K562 (cell line): ENCODE measurements around the gene RASGRP2. TPM values are rescaled to one million over a fixed set of nuclear protein-coding genes. Genes with fewer than 3 reads are reported as not detected.

Experiments
- ATAC-seq: fragments of 200-7000 bp; cut with Tn5 transposase; 3 replicates; pipeline ENCODE4 v1.9.1; 2020; ENCODE audit warnings: moderate library complexity
- BruUV-seq: library from RNA; stranded (reverse); fragments of 400-500 nt; replicated peaks from 2 replicates; lab custom pipeline; 2021; lab: Mats Ljungman, UMichigan
- CTCF ChIA-PET: fragments of 300-600 bp; formaldehyde crosslinking; extraction: SDS; loops from one replicate; lab custom pipeline; 2021; ENCODE audit warnings: low intra/inter-chr PET ratio; lab: Yijun Ruan, JAX
- POLR2A ChIA-PET: fragments of 300-600, 350-650 bp; sonication (Branson Sonifier 250); formaldehyde crosslinking; extraction: SDS; loops from one replicate; lab custom pipeline; 2021; ENCODE audit warnings: antibody characterized with exemption, inconsistent platforms; lab: Yijun Ruan, JAX
- DNase-seq, 4 experiments: peaks; one replicate each; pipeline versions ENCODE4 v3.0.0 to v3.0.0-alpha.2; 2011 to 2018; ENCODE audit warnings: low spot score in 3 of 4, mixed read lengths in 3 of 4; ENCODE audit errors: extremely low read depth in 1 of 4
- FAIRE-seq: peaks from 2 replicates; lab custom pipeline; 2011; peaks lifted over from hg19 to GRCh38; lab: Jason Lieb, UNC
- H2AFZ ChIP-seq: 2 replicates; pipeline ENCODE4 v1.6.0; 2011; ENCODE audit warnings: low read depth, low read length, control low read depth, inconsistent platforms
- H3K27ac ChIP-seq: fragments of 200-600 bp; 3 replicates; pipeline ENCODE4 v1.8.0; 2011; ENCODE audit warnings: low read depth, mild to moderate bottlenecking, control low read depth, inconsistent platforms, low read length, moderate library complexity, mixed read lengths; ENCODE audit errors: extremely low read depth
- H3K27me3 ChIP-seq, 2 experiments: fragments of 300-600 bp in 1 of 2; 2 replicates in 1 of 2; 3 replicates in 1 of 2; pipeline versions ENCODE4 v1.6.0 to v1.8.0; 2011; ENCODE audit warnings: inconsistent platforms in 2 of 2, low read length in 2 of 2, mild to moderate bottlenecking in 1 of 2, mixed read lengths in 1 of 2, moderate library complexity in 1 of 2; ENCODE audit not compliant: control insufficient read depth in 2 of 2, insufficient read depth in 2 of 2
- H3K36me3 ChIP-seq: fragments of 300-600 bp; 3 replicates; pipeline ENCODE4 v1.8.0; 2011; ENCODE audit warnings: mild to moderate bottlenecking, low read length, inconsistent platforms; ENCODE audit not compliant: control insufficient read depth, insufficient read depth
- H3K4me1 ChIP-seq, 2 experiments: fragments of 200-600 bp in 1 of 2; replicated peaks in 1 of 2; 2 replicates in 1 of 2; 3 replicates in 1 of 2; pipeline versions ENCODE4 v1.5.1 to v1.8.0; 2011; ENCODE audit warnings: inconsistent platforms in 2 of 2, low read length in 2 of 2, mild to moderate bottlenecking in 1 of 2, mixed read lengths in 1 of 2, moderate library complexity in 1 of 2; ENCODE audit not compliant: control insufficient read depth in 2 of 2, insufficient read depth in 2 of 2
- H3K4me2 ChIP-seq: 2 replicates; pipeline ENCODE4 v1.6.1; 2011; ENCODE audit warnings: low read length, control low read depth, inconsistent platforms, mixed read lengths; ENCODE audit not compliant: insufficient read depth
- H3K4me3 ChIP-seq: fragments of 200-600 bp; sonication (generic), shearing (Covaris generic); 2 replicates; pipeline ENCODE4 v1.5.1; 2016; ENCODE audit warnings: control low read depth, inconsistent platforms
- H3K79me2 ChIP-seq: fragments of 200-600 bp; 3 replicates; pipeline ENCODE4 v1.8.0; 2011; ENCODE audit warnings: low read length, inconsistent platforms; ENCODE audit not compliant: control insufficient read depth, insufficient read depth
- H3K9ac ChIP-seq, 2 experiments: 2 replicates each; pipeline versions ENCODE4 v1.6.0 to v1.6.1; 2011; ENCODE audit warnings: low read depth in 2 of 2, low read length in 2 of 2, control low read depth in 1 of 2, inconsistent platforms in 1 of 2, mild to moderate bottlenecking in 1 of 2, mixed read lengths in 1 of 2; ENCODE audit not compliant: insufficient read depth in 1 of 2
- H3K9me1 ChIP-seq: one replicate; pipeline ENCODE4 v1.6.0; 2011; ENCODE audit warnings: inconsistent platforms, mild to moderate bottlenecking, low read length, moderate library complexity; ENCODE audit not compliant: control insufficient read depth, insufficient read depth
- H3K9me3 ChIP-seq: replicated peaks from 2 replicates; pipeline ENCODE4 v1.5.1; 2011; ENCODE audit warnings: low read depth, low read length, inconsistent platforms; ENCODE audit not compliant: control insufficient read depth, insufficient read depth
- H4K20me1 ChIP-seq: replicated peaks from 2 replicates; pipeline ENCODE4 v1.6.1; 2011; ENCODE audit warnings: low read length, inconsistent platforms, mixed read lengths; ENCODE audit not compliant: control insufficient read depth, insufficient read depth
- ATF4 ChIP-seq: fragments of 450-650 bp; formaldehyde crosslinking; IDR thresholded peaks from 2 replicates; pipeline ENCODE4 v1.4.0; 2022; ENCODE audit warnings: mild to moderate bottlenecking, moderate library complexity
- FOXK2 ChIP-seq, 2 experiments: fragments of 450-650 bp; IDR thresholded peaks in 1 of 2; conservative IDR thresholded peaks in 1 of 2; 2 replicates each; pipeline ENCODE4 v1.6.1; 2016; ENCODE audit warnings: low read depth in 2 of 2, mild to moderate bottlenecking in 1 of 2
- HLTF ChIP-seq: fragments of 450-650 bp; IDR thresholded peaks from 2 replicates; pipeline ENCODE4 v1.6.1; 2016
- RFX7 ChIP-seq: fragments of 250-450 bp; sonication (Bioruptor Pico); IDR thresholded peaks from 2 replicates; pipeline ENCODE4 v1.5.1; 2021; ENCODE audit warnings: mild to moderate bottlenecking
- ZNF175 ChIP-seq: fragments of 200-800 bp; sonication (Bioruptor generic); IDR thresholded peaks from 2 replicates; pipeline ENCODE4 v1.6.1; 2016; ENCODE audit warnings: low read depth, mild to moderate bottlenecking, missing genetic modification characterization, missing compliant biosample characterization
- ZNF431 ChIP-seq: sonication (generic); formaldehyde crosslinking; IDR thresholded peaks from 2 replicates; pipeline ENCODE4 v1.8.0; 2022; ENCODE audit warnings: mild to moderate bottlenecking, missing genetic modification reagents
- WGBS: fragments of 100-300 bp; shearing (Covaris generic); methylation state at CpG from one replicate; pipeline ENCODE4 v1.1.6; 2016; ENCODE audit warnings: low coverage, mixed read lengths; ENCODE audit not compliant: insufficient coverage; ENCODE audit errors: missing lambda C conversion rate; 5-methylcytosine and 5-hydroxymethylcytosine counted together
- in situ Hi-C: fragments of 300-500 bp; cut with MboI; formaldehyde crosslinking; loops from 4 replicates; pipeline ENCODE4 v1.15.0; 2018; ENCODE audit warnings: inconsistent platforms, mixed read lengths
- intact Hi-C: fragments of 100-400 bp; cut with micrococcal nuclease; formaldehyde crosslinking; loops from 2 replicates; pipeline ENCODE4 v1.14.2; 2022
- polyA plus RNA-seq, 8 experiments: library from polyadenylated mRNA; depleted of rRNA in 4 of 8; stranded (reverse) in 5 of 8; unstranded in 3 of 8; fragments of >200 nt; fragmentation: Nextera tagmentation in 2 of 8; fragmentation: Illumina TruSeq in 1 of 8; extraction: Ambion mirVana in 2 of 8; extraction: Trizol in 1 of 8; gene quantifications; 2 replicates each; pipeline versions ENCODE4 v1.2.1 to v1.2.3, GENCODE V29; 2011 to 2014; ENCODE audit warnings: inconsistent platforms in 1 of 8, missing spikeins in 1 of 8
- total RNA-seq, 7 experiments: library from RNA; depleted of rRNA in 6 of 7; stranded (reverse); fragments of >200 nt in 6 of 7; fragmentation: Illumina TruSeq in 2 of 7; extraction: Trizol in 2 of 7; gene quantifications; 2 replicates each; pipeline versions ENCODE4 v1.2.1 to v1.2.3, GENCODE V29; 2011 to 2021; ENCODE audit warnings: low replicate concordance in 1 of 7
- TF ChIP-seq, protein P1 (sequence below): fragments of 250-450 bp; sonication (Bioruptor Pico); IDR thresholded peaks from 2 replicates; pipeline ENCODE4 v1.9.0; 2021; ENCODE audit warnings: mild to moderate bottlenecking, inconsistent platforms
- TF ChIP-seq, protein P2 (sequence below): fragments of 450-650 bp; IDR thresholded peaks from 2 replicates; pipeline ENCODE4 v1.6.1; 2016; ENCODE audit warnings: mild to moderate bottlenecking, moderate library complexity

RASGRP2 gene
- total and polyA plus RNA-seq, 9 of the 15 experiments (the other 6 are each of a cell fraction or from before 2014, with no cell fraction given): 0.87 to 22.7 (median 5.5) TPM

- ATAC-seq: no peak
- no TSS peak for BruUV-seq
- Histone ChIP-seq H3K4me3 (no peak overlapping the region), H2AFZ (no peak overlapping the region), H3K4me1 (peaks cover 0 to 18% of the 10 kb centered on the region in 2 experiments; a peak in 3 of 5 replicates), H4K20me1 (peaks cover 60% of the 10 kb centered on the region), H3K9me1 (peaks cover 5% of the 10 kb centered on the region), H3K9ac (no peak overlapping the region), H3K36me3 (peaks cover 98% of the 10 kb centered on the region), H3K4me2 (no peak overlapping the region), H3K79me2 (peaks cover 70% of the 10 kb centered on the region), H3K27ac (no peak overlapping the region), H3K9me3 (no peaks in the 10 kb centered on the region), H3K27me3 (no peaks in the 10 kb centered on the region)
- FAIRE-seq: no peak
- in situ Hi-C loops (no loop called here), intact Hi-C loops (no loop called here)
- CTCF ChIA-PET: no interaction called here
- 89% methylated on average over 6 of the region's 6 CpGs for WGBS
- POLR2A ChIA-PET: interaction anchor here (0.5 to 10.8 kb wide), 3 partner anchors 6 to 15 kb away, joined by 4 to 168 read pairs (median 8); partner anchors contain the start of genes PYGM and SF1
- DNase-seq: no peak
- TF ChIP-seq ATF4 (CRISPR knock-in tag) (no peak), ZNF175 (CRISPR knock-in tag) (no peak), ZNF431 (CRISPR knock-in tag) (no peak), RFX7 (CRISPR knock-in tag) (no peak), HLTF (no peak), FOXK2 (conservative IDR thresholded peaks at IDR 0.05 in 1 of 2, IDR thresholded peaks at IDR 0.05 in 1 of 2; ENCODE audit: low read depth in 2 of 2) (no peak)
- TF ChIP-seq, protein P1, sequence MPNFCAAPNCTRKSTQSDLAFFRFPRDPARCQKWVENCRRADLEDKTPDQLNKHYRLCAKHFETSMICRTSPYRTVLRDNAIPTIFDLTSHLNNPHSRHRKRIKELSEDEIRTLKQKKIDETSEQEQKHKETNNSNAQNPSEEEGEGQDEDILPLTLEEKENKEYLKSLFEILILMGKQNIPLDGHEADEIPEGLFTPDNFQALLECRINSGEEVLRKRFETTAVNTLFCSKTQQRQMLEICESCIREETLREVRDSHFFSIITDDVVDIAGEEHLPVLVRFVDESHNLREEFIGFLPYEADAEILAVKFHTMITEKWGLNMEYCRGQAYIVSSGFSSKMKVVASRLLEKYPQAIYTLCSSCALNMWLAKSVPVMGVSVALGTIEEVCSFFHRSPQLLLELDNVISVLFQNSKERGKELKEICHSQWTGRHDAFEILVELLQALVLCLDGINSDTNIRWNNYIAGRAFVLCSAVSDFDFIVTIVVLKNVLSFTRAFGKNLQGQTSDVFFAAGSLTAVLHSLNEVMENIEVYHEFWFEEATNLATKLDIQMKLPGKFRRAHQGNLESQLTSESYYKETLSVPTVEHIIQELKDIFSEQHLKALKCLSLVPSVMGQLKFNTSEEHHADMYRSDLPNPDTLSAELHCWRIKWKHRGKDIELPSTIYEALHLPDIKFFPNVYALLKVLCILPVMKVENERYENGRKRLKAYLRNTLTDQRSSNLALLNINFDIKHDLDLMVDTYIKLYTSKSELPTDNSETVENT (CRISPR knock-in tag): no peak
- TF ChIP-seq, protein P2, sequence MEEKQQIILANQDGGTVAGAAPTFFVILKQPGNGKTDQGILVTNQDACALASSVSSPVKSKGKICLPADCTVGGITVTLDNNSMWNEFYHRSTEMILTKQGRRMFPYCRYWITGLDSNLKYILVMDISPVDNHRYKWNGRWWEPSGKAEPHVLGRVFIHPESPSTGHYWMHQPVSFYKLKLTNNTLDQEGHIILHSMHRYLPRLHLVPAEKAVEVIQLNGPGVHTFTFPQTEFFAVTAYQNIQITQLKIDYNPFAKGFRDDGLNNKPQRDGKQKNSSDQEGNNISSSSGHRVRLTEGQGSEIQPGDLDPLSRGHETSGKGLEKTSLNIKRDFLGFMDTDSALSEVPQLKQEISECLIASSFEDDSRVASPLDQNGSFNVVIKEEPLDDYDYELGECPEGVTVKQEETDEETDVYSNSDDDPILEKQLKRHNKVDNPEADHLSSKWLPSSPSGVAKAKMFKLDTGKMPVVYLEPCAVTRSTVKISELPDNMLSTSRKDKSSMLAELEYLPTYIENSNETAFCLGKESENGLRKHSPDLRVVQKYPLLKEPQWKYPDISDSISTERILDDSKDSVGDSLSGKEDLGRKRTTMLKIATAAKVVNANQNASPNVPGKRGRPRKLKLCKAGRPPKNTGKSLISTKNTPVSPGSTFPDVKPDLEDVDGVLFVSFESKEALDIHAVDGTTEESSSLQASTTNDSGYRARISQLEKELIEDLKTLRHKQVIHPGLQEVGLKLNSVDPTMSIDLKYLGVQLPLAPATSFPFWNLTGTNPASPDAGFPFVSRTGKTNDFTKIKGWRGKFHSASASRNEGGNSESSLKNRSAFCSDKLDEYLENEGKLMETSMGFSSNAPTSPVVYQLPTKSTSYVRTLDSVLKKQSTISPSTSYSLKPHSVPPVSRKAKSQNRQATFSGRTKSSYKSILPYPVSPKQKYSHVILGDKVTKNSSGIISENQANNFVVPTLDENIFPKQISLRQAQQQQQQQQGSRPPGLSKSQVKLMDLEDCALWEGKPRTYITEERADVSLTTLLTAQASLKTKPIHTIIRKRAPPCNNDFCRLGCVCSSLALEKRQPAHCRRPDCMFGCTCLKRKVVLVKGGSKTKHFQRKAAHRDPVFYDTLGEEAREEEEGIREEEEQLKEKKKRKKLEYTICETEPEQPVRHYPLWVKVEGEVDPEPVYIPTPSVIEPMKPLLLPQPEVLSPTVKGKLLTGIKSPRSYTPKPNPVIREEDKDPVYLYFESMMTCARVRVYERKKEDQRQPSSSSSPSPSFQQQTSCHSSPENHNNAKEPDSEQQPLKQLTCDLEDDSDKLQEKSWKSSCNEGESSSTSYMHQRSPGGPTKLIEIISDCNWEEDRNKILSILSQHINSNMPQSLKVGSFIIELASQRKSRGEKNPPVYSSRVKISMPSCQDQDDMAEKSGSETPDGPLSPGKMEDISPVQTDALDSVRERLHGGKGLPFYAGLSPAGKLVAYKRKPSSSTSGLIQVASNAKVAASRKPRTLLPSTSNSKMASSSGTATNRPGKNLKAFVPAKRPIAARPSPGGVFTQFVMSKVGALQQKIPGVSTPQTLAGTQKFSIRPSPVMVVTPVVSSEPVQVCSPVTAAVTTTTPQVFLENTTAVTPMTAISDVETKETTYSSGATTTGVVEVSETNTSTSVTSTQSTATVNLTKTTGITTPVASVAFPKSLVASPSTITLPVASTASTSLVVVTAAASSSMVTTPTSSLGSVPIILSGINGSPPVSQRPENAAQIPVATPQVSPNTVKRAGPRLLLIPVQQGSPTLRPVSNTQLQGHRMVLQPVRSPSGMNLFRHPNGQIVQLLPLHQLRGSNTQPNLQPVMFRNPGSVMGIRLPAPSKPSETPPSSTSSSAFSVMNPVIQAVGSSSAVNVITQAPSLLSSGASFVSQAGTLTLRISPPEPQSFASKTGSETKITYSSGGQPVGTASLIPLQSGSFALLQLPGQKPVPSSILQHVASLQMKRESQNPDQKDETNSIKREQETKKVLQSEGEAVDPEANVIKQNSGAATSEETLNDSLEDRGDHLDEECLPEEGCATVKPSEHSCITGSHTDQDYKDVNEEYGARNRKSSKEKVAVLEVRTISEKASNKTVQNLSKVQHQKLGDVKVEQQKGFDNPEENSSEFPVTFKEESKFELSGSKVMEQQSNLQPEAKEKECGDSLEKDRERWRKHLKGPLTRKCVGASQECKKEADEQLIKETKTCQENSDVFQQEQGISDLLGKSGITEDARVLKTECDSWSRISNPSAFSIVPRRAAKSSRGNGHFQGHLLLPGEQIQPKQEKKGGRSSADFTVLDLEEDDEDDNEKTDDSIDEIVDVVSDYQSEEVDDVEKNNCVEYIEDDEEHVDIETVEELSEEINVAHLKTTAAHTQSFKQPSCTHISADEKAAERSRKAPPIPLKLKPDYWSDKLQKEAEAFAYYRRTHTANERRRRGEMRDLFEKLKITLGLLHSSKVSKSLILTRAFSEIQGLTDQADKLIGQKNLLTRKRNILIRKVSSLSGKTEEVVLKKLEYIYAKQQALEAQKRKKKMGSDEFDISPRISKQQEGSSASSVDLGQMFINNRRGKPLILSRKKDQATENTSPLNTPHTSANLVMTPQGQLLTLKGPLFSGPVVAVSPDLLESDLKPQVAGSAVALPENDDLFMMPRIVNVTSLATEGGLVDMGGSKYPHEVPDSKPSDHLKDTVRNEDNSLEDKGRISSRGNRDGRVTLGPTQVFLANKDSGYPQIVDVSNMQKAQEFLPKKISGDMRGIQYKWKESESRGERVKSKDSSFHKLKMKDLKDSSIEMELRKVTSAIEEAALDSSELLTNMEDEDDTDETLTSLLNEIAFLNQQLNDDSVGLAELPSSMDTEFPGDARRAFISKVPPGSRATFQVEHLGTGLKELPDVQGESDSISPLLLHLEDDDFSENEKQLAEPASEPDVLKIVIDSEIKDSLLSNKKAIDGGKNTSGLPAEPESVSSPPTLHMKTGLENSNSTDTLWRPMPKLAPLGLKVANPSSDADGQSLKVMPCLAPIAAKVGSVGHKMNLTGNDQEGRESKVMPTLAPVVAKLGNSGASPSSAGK: no peak
Measured at GRCh38 chr11:64769283-64769682, 25.3 kb upstream of the RASGRP2 start.
